A549 (cell line): ENCODE data around the gene CTNNA1.

Source experiments
- BHLHE40 ChIP-seq: IDR thresholded peaks from 2 replicates; pipeline ENCODE4 v1.6.1; 2012; ENCODE audit warnings: low read depth, low read length, inconsistent platforms
- EP300 ChIP-seq, 2 experiments: fragments of >200 bp; sonication (Bioruptor Twin); formaldehyde crosslinking; IDR thresholded peaks; 2 replicates in 1 of 2; 3 replicates in 1 of 2; pipeline ENCODE4 v1.6.1; 2016 to 2017
- JUNB ChIP-seq: fragments of >200 bp; sonication (Bioruptor Twin); formaldehyde crosslinking; IDR thresholded peaks from 2 replicates; pipeline ENCODE4 v1.6.1; 2016
- MAZ ChIP-seq: fragments of 150-350 bp; IDR thresholded peaks from 2 replicates; pipeline ENCODE4 v1.6.1; 2014; ENCODE audit warnings: antibody characterized with exemption, low read depth, low read length, borderline replicate concordance
- PHF8 ChIP-seq: fragments of 200-600 bp; sonication (generic); IDR thresholded peaks from 2 replicates; pipeline ENCODE4 v1.6.1; 2016; ENCODE audit warnings: low read depth, mild to moderate bottlenecking, antibody characterized with exemption, moderate library complexity, borderline replicate concordance
- RARB ChIP-seq: fragments of 250-450 bp; sonication (Bioruptor Pico); IDR thresholded peaks from 2 replicates; pipeline ENCODE4 v1.8.0; 2021; ENCODE audit warnings: mild to moderate bottlenecking, moderate library complexity
- ZC3H11A ChIP-seq: fragments of 450-650 bp; IDR thresholded peaks from 2 replicates; pipeline ENCODE4 v1.6.1; 2014; ENCODE audit warnings: antibody characterized with exemption, mild to moderate bottlenecking
- TF ChIP-seq, protein P1 (sequence below): fragments of >200 bp; sonication (Bioruptor Twin); formaldehyde crosslinking; IDR thresholded peaks from 3 replicates; pipeline ENCODE4 v1.6.1; 2016
- TF ChIP-seq, protein P2 (sequence below): fragments of >200 bp; sonication (Bioruptor Twin); formaldehyde crosslinking; IDR thresholded peaks from 3 replicates; pipeline ENCODE4 v1.5.1; 2016

DNA sequence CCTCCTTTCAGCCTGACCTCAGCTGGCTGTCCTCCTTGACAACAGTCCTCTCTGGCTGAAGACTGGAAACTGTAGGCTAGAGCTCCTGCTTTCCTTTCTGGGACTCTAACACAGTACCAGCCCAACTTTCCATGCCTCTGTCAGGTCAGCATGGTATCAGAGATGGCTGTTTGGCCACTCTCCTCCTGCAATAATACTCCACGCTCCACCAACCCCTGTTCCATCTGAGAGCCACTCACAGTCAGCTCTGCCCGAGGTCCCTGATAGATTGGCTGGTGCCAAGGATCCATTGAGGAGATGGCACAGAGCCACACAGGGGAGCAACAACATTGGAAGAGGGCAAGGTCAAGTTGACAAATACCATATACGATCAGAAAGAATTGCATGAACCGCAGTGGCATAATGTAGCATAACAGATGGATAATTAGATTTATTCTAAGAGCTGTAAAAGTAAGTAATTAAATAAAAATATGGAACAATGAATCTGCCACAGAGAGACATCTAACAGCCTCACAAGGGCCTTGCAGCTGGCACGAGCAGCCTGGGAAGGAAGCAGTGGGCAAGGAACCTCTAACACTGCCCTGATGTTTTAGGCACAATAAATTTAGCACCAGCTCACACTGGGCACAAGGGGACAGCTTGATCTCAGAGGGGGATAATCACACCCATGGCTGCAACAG lies 216.2 kb downstream of the CTNNA1 start:
- TF ChIP-seq, protein P1, sequence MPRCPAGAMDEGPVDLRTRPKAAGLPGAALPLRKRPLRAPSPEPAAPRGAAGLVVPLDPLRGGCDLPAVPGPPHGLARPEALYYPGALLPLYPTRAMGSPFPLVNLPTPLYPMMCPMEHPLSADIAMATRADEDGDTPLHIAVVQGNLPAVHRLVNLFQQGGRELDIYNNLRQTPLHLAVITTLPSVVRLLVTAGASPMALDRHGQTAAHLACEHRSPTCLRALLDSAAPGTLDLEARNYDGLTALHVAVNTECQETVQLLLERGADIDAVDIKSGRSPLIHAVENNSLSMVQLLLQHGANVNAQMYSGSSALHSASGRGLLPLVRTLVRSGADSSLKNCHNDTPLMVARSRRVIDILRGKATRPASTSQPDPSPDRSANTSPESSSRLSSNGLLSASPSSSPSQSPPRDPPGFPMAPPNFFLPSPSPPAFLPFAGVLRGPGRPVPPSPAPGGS: no peak
- TF ChIP-seq RARB (no peak), JUNB (no peak), MAZ (no peak), PHF8 (no peak), EP300 (IDR thresholded peaks at IDR 0.05) (no peak), BHLHE40 (no peak), ZC3H11A (no peak)
- TF ChIP-seq, protein P2, sequence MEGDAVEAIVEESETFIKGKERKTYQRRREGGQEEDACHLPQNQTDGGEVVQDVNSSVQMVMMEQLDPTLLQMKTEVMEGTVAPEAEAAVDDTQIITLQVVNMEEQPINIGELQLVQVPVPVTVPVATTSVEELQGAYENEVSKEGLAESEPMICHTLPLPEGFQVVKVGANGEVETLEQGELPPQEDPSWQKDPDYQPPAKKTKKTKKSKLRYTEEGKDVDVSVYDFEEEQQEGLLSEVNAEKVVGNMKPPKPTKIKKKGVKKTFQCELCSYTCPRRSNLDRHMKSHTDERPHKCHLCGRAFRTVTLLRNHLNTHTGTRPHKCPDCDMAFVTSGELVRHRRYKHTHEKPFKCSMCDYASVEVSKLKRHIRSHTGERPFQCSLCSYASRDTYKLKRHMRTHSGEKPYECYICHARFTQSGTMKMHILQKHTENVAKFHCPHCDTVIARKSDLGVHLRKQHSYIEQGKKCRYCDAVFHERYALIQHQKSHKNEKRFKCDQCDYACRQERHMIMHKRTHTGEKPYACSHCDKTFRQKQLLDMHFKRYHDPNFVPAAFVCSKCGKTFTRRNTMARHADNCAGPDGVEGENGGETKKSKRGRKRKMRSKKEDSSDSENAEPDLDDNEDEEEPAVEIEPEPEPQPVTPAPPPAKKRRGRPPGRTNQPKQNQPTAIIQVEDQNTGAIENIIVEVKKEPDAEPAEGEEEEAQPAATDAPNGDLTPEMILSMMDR: no peak
